Measurements from ENCODE around the gene SLC34A1. TPM values are rescaled to one million over a fixed set of nuclear protein-coding genes. Genes with fewer than 3 reads are reported as not detected.

SLC34A1 gene
- total RNA-seq, 2 experiments from 2014 or later: 1.4 to 1.5 TPM

DNA sequence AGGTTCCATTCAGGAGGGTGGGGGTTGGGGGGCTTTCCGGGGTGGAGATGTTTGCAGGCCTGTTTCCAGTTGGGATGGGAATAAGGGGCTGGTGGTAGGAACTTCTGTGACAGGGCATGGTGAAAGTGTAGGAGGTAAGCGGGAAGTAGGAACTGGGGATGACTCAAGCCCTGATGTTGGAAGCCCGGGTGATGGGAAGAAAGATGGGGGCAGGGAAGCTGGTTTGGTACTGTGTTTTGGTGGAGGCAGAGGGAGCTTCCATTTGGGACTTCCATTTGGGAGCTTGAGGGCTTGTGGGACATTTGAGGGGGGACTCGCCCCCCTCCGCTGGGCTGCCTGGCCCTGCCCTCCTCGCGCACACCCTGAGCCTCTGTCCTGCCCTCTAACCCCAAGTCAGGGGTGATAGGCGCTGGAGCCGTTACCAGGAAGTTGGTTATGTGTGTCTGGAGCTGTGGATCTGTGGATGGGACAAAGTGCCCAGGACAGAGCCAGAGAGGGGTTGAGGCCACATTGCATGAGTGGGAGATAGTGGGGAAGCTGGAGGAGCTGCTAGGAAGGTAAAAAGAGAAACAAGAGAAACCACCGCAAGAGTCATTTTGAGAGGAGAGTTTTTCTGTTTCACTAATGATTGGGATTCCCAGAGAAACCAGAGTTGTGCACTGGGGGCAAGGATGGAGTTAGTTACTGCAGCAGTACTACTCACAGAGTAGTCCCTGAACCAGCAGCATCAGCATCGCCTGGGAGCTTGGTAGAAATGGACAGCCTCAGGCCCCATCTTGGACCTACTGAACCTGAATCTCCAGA is 19.9 kb upstream of the SLC34A1 start:
- peak overlapping the region; percentile 41 for H3K4me3 Mint-ChIP-seq

DNA sequence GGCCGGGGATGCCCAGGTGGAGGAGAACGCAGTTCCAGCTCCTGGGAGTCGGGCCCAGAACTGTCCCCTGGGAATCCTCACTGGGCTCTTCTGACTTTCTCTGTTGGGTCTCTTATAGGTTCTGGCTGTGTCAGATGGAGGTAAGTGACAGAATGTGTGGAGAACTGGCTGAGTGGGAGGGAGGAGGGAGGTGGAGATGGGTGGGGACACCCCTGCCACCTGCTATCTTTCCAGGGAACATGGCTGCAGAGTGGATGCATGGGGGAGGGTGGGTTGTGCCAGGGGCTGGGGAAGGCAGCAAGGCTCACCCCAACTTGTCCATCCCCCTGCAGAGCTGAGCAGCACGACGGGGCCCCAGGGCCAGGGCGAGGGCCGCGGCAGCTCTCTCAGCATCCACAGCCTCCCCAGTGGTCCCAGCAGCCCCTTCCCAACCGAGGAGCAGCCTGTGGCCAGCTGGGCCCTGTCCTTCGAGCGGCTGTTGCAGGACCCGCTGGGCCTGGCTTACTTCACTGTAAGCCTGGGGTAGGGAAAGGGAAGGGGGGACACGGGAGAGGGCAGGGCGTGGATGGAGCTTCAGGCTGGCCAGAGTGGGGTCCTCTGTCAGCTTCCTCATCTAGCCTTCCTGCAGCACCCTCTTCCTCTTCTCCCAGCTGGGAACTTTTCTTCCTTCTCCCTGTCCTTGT is 18.2 kb upstream of the SLC34A1 start:
- DNase-seq: no peak
- POLR2A ChIA-PET: interaction anchor here (0.9 to 3.9 kb wide), 4 partner anchors 8 to 56 kb away, joined by 3 to 14 read pairs (median 4); partner anchors contain the start of genes LMAN2 and RGS14
- Mint-ChIP-seq H3K36me3 (ENCODE audit: low read depth) (peaks cover 56% of the 10 kb centered on the region), H3K4me1 (peaks cover 73% of the 10 kb centered on the region), H3K27ac (no peak overlapping the region), H3K4me3 (no peak overlapping the region), H3K27me3 (no peaks in the 10 kb centered on the region), H3K9me3 (no peaks in the 10 kb centered on the region)
- CTCF ChIA-PET: interaction anchor here (1.5 to 1.7 kb wide), 2 partner anchors 25 to 56 kb away, joined by 3 to 7 read pairs; no protein-coding TSS in a partner anchor

More for the DNA sequence above, 19.9 kb upstream of the SLC34A1 start:
- Mint-ChIP-seq H3K36me3 (ENCODE audit: low read depth) (peaks cover 58% of the 10 kb centered on the region), H3K4me1 (peaks cover 75% of the 10 kb centered on the region), H3K9me3 (no peaks in the 10 kb centered on the region), H3K27ac (peak overlapping the region; percentile 49), H3K27me3 (no peaks in the 10 kb centered on the region)
- CTCF ChIA-PET: interaction anchor here (0.8 to 1.7 kb wide), 11 partner anchors 8 to 91 kb away, joined by 3 to 8 read pairs (median 4); no protein-coding TSS in a partner anchor
- POLR2A ChIA-PET: interaction anchor here (0.7 to 3.9 kb wide), 6 partner anchors 9 to 54 kb away, joined by 3 to 14 read pairs (median 3); partner anchors contain the start of gene LMAN2
- DNase-seq: no peak

DNA sequence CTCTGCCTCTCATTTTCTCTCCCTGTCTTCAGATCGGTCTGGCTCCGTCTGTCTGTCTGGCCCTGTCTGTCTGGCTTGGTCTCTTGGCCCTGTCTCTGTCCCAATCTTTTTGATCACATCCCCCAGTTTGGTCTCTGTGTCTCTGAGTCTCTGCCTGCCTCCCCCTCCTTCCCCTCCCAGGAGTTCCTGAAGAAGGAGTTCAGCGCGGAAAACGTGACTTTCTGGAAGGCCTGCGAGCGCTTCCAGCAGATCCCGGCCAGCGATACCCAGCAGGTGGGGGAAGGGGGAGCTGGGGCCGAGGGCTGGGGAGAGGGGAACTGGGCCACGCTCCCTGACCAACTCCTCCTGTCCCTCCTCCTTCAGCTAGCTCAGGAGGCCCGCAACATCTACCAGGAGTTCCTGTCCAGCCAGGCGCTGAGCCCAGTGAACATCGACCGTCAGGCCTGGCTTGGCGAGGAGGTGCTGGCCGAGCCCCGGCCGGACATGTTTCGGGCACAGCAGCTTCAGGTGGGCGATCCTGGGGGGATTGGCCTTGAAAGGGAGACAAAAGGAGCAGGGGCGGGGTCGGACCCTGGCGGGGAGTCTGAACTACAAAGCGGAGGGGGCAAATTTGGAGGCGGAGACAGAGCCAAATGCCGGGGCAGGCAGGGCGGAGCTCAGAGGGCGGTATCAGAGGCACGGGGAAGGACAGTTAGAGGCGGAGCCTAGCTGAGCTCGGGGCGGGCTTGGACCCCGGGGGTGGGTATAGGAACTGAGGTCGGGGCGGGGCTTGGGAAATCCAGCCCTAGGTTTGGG is 17.5 kb upstream of the SLC34A1 start:
- DNase-seq: no peak
- peaks cover 60% of the 10 kb centered on the region for H3K36me3 Mint-ChIP-seq (ENCODE audit: low read depth)
- H3K9me3 Mint-ChIP-seq: no peaks in the 10 kb centered on the region
- no peaks in the 10 kb centered on the region for H3K27me3 Mint-ChIP-seq
- H3K27ac Mint-ChIP-seq: no peak overlapping the region
- H3K4me3 Mint-ChIP-seq: no peak overlapping the region
- peaks cover 72% of the 10 kb centered on the region for H3K4me1 Mint-ChIP-seq
- ChIA-PET POLR2A (interaction anchor here (0.8 to 3.9 kb wide), 4 partner anchors 9 to 135 kb away, joined by 3 to 14 read pairs (median 4); partner anchors contain the start of genes LMAN2 and RGS14), CTCF (interaction anchor here (0.6 to 1.5 kb wide), 3 partner anchors 23 to 57 kb away, joined by 3 read pairs; no protein-coding TSS in a partner anchor)

DNA sequence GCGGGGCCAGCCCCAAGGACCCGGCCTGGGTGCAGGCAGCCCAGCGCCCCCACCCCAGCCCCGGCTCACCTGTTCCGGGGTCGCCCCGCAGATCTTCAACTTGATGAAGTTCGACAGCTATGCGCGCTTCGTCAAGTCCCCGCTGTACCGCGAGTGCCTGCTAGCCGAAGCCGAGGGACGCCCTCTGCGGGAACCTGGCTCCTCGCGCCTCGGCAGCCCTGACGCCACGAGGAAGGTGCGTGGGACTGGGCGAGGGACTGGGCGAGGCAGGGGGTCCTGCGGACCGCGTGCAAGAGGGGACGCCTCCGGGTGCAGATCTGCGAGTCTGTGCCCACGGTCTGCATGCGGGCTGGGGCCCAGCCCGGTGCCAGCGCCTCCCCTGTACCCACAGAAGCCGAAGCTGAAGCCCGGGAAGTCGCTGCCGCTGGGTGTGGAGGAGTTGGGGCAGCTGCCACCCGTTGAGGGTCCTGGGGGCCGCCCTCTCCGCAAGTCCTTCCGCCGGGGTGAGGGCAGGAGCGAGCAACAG is 16.8 kb upstream of the SLC34A1 start:
- ChIA-PET CTCF (interaction anchor here (0.6 to 1.5 kb wide), 3 partner anchors 22 to 57 kb away, joined by 3 read pairs; no protein-coding TSS in a partner anchor), POLR2A (interaction anchor here (1.9 to 3.9 kb wide), 2 partner anchors 9 to 16 kb away, joined by 5 to 14 read pairs; partner anchors contain the start of genes LMAN2 and RGS14)
- Mint-ChIP-seq H3K36me3 (ENCODE audit: low read depth) (peaks cover 59% of the 10 kb centered on the region), H3K4me3 (no peak overlapping the region), H3K9me3 (no peaks in the 10 kb centered on the region), H3K27ac (no peak overlapping the region), H3K4me1 (peaks cover 71% of the 10 kb centered on the region), H3K27me3 (no peaks in the 10 kb centered on the region)
- no peak for DNase-seq

- Mint-ChIP-seq H3K4me3 (no peak overlapping the region), H3K27me3 (no peaks in the 10 kb centered on the region), H3K36me3 (ENCODE audit: low read depth) (peaks cover 66% of the 10 kb centered on the region), H3K9me3 (no peaks in the 10 kb centered on the region), H3K27ac (no peak overlapping the region), H3K4me1 (peaks cover 73% of the 10 kb centered on the region)
- DNase-seq: no peak
- ChIA-PET POLR2A (interaction anchor here (0.6 to 7.2 kb wide), 5 partner anchors 9 to 78 kb away, joined by 3 to 62 read pairs (median 13); partner anchors contain the start of genes LMAN2 and RGS14), CTCF (interaction anchor here (0.6 to 7.2 kb wide), 17 partner anchors 8 to 133 kb away, joined by 3 to 94 read pairs (median 4); partner anchors contain the start of genes LMAN2, RGS14 and SLC34A1)
Observed at GRCh38 chr5:177367981-177368868, 16.0 kb upstream of the SLC34A1 start.

- Mint-ChIP-seq H3K27me3 (no peaks in the 10 kb centered on the region), H3K27ac (peak overlapping the region; percentile 21), H3K4me3 (no peak overlapping the region), H3K9me3 (no peaks in the 10 kb centered on the region), H3K4me1 (peaks cover 73% of the 10 kb centered on the region), H3K36me3 (ENCODE audit: low read depth) (peaks cover 71% of the 10 kb centered on the region)
- DNase-seq: no peak
- ChIA-PET CTCF (interaction anchor here (0.6 to 7.2 kb wide), 18 partner anchors 9 to 132 kb away, joined by 3 to 94 read pairs (median 6); partner anchors contain the start of genes LMAN2, RGS14 and SLC34A1), POLR2A (interaction anchor here (0.6 to 7.2 kb wide), 7 partner anchors 10 to 79 kb away, joined by 3 to 62 read pairs (median 4); partner anchors contain the start of genes LMAN2 and RGS14)
Observed at GRCh38 chr5:177368869-177369644, 15.2 kb upstream of the SLC34A1 start.

GRCh38 chr5:177369645-177370440 is 14.4 kb upstream of the SLC34A1 start:
- H3K27ac Mint-ChIP-seq: peak overlapping the region; percentile 21
- H3K9me3 Mint-ChIP-seq: no peaks in the 10 kb centered on the region
- no peak for DNase-seq
- POLR2A ChIA-PET: interaction anchor here (0.6 to 7.2 kb wide), 15 partner anchors 9 to 86 kb away, joined by 3 to 62 read pairs (median 4); partner anchors contain the start of genes LMAN2, MXD3 and RGS14
- H3K4me1 Mint-ChIP-seq: peaks cover 71% of the 10 kb centered on the region
- H3K27me3 Mint-ChIP-seq: no peaks in the 10 kb centered on the region
- no peak overlapping the region for H3K4me3 Mint-ChIP-seq
- CTCF ChIA-PET: interaction anchor here (0.9 to 7.2 kb wide), 17 partner anchors 8 to 131 kb away, joined by 3 to 94 read pairs (median 6); partner anchors contain the start of genes LMAN2, RGS14 and SLC34A1
- H3K36me3 Mint-ChIP-seq (ENCODE audit: low read depth): peaks cover 69% of the 10 kb centered on the region

DNA sequence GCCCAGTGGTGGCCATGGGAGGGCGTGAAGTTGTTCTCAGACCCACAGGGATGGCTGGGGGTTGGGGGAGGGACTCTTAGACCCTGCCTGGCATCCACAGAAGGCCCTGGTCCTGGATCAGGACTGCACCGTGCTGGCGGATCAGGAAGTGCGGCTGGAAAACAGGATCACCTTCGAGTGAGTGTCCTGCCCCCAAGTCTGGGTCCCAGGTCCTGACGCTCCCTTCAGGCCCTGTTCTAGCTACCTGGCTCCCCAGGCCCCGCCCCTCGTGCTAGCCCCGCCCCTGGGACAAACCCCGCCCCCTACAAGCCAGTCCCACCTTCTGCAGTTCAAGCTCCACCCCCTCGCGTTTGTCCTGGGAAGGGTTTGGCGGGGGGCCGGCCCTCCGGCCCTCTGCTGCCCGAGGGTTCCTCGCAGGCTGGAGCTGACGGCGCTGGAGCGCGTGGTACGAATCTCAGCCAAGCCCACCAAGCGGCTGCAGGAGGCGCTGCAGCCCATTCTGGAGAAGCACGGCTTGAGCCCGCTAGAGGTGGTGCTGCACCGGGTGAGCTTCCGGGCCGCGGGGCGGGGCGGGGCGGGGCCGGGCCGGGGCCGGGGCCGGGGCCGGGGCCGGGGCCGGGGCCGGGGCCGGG is 13.6 kb upstream of the SLC34A1 start:
- no peaks in the 10 kb centered on the region for H3K9me3 Mint-ChIP-seq
- H3K27ac Mint-ChIP-seq: peak overlapping the region; percentile 56
- DNase-seq: peak; percentile 79
- peak overlapping the region; percentile 72 for H3K4me3 Mint-ChIP-seq
- POLR2A ChIA-PET: interaction anchor here (0.6 to 7.2 kb wide), 12 partner anchors 9 to 85 kb away, joined by 3 to 62 read pairs (median 5); partner anchors contain the start of genes LMAN2, MXD3 and RGS14
- H3K4me1 Mint-ChIP-seq: peaks cover 70% of the 10 kb centered on the region
- H3K36me3 Mint-ChIP-seq (ENCODE audit: low read depth): peaks cover 71% of the 10 kb centered on the region
- CTCF ChIA-PET: interaction anchor here (1.2 to 7.2 kb wide), 6 partner anchors 8 to 85 kb away, joined by 3 to 94 read pairs (median 16); partner anchors contain the start of gene RGS14
- no peaks in the 10 kb centered on the region for H3K27me3 Mint-ChIP-seq

Data from activated CD4-positive, alpha-beta memory T cell treated with anti-CD3 and anti-CD28 coated beads, Interleukin-2, amount 10 ng/mL, durations not matched to agents 7 days and 5 days (primary cell).